NB4 (cell line): ENCODE results near the gene RGS12.

Experiments
- DNase-seq: peaks from one replicate; pipeline ENCODE4 v3.0.0; 2010; ENCODE audit warnings: low read depth
- H3K4me3 ChIP-seq: one replicate; pipeline ENCODE4 v1.5.1; 2011; ENCODE audit warnings: mild to moderate bottlenecking, low read depth, low read length, moderate library complexity
- CTCF ChIP-seq: IDR thresholded peaks from one replicate; pipeline ENCODE4 v1.5.1; 2012; ENCODE audit warnings: low read depth, low read length
- MAX ChIP-seq: IDR thresholded peaks from 2 replicates; pipeline ENCODE4 v1.6.1; 2011; ENCODE audit warnings: low read depth, low read length
- MYC ChIP-seq: IDR thresholded peaks from 2 replicates; pipeline ENCODE4 v1.6.1; 2011; ENCODE audit warnings: low read depth, low read length
- POLR2A ChIP-seq: IDR thresholded peaks from 2 replicates; pipeline ENCODE4 v1.6.1; 2011; ENCODE audit warnings: mild to moderate bottlenecking; ENCODE audit not compliant: insufficient read length; ENCODE audit errors: extremely low read depth

RGS12 gene

GRCh38 chr4:3302173-3302785 is 9.5 kb downstream of the RGS12 start:
- TF ChIP-seq MAX (no peak), CTCF (no peak), POLR2A (no peak), MYC (no peak)
- peak; percentile 67 for DNase-seq
- H3K4me3 ChIP-seq, result no peak overlapping the region

GRCh38 chr4:3302786-3303564 is 10.2 kb downstream of the RGS12 start:
- TF ChIP-seq POLR2A (no peak), MYC (peak; percentile 33; the same call in 1 of the 2 replicates), CTCF (no peak), MAX (peak; percentile 57)
- peak; percentile 72 for DNase-seq
- no peak overlapping the region for H3K4me3 ChIP-seq

- DNase-seq, result peak; percentile 54
- no peak for TF ChIP-seq MYC
- no peak for TF ChIP-seq POLR2A
- TF ChIP-seq MAX, result no peak
- no peak for TF ChIP-seq CTCF
- H3K4me3 ChIP-seq, result no peak overlapping the region
These were observed 10.7 kb downstream of the RGS12 start for GRCh38 chr4:3303565-3303824.

GRCh38 chr4:3303923-3304710 is 11.3 kb downstream of the RGS12 start:
- no peak overlapping the region for H3K4me3 ChIP-seq
- no peak for TF ChIP-seq POLR2A
- TF ChIP-seq MYC, result no peak
- no peak for TF ChIP-seq MAX
- no peak for TF ChIP-seq CTCF
- no peak for DNase-seq

GRCh38 chr4:3304831-3305609 is 12.2 kb downstream of the RGS12 start:
- no peak for DNase-seq
- H3K4me3 ChIP-seq, result no peak overlapping the region
- TF ChIP-seq MAX (no peak), POLR2A (no peak)
